SK-N-SH treated with all-trans-retinoic acid at 6 μM for 48 hours (cell line): ENCODE results near the gene C22orf23.

Experiments used
- ARNTL ChIP-seq: fragments of 450-650 bp; formaldehyde crosslinking; IDR thresholded peaks from 2 replicates; pipeline ENCODE4 v1.5.0; 2020; ENCODE audit warnings: low read depth, mild to moderate bottlenecking, moderate library complexity, borderline replicate concordance
- CREB5 ChIP-seq: fragments of 250-450 bp; sonication (Bioruptor Pico); IDR thresholded peaks from 2 replicates; pipeline ENCODE4 v1.5.1; 2020; ENCODE audit warnings: low read depth, mild to moderate bottlenecking, moderate library complexity
- CSDC2 ChIP-seq: fragments of 250-450 bp; sonication (Bioruptor Pico); IDR thresholded peaks from 2 replicates; pipeline ENCODE4 v1.5.0; 2020; ENCODE audit warnings: mild to moderate bottlenecking, moderate library complexity
- ESRRG ChIP-seq: fragments of 250-450 bp; sonication (Bioruptor Pico); IDR thresholded peaks from 2 replicates; pipeline ENCODE4 v1.6.1; 2021; ENCODE audit warnings: mild to moderate bottlenecking
- PATZ1 ChIP-seq: fragments of 250-450 bp; sonication (Bioruptor Pico); IDR thresholded peaks from 2 replicates; pipeline ENCODE4 v1.8.0; 2020; ENCODE audit warnings: mild to moderate bottlenecking, moderate library complexity, borderline replicate concordance
- RARB ChIP-seq: fragments of 250-450 bp; sonication (Bioruptor Pico); IDR thresholded peaks from 2 replicates; pipeline ENCODE4 v1.8.0; 2021; ENCODE audit warnings: mild to moderate bottlenecking, moderate library complexity
- SNAI2 ChIP-seq: fragments of 250-450 bp; sonication (Bioruptor Pico); IDR thresholded peaks from 2 replicates; pipeline ENCODE4 v1.5.0; 2020; ENCODE audit warnings: mild to moderate bottlenecking, moderate library complexity
- TOX ChIP-seq: fragments of 250-450 bp; sonication (Bioruptor Pico); IDR thresholded peaks from 2 replicates; pipeline ENCODE4 v1.8.0; 2021; ENCODE audit warnings: mild to moderate bottlenecking, moderate library complexity, borderline replicate concordance
- TSHZ2 ChIP-seq: fragments of 250-450 bp; sonication (Bioruptor Pico); IDR thresholded peaks from 2 replicates; pipeline ENCODE4 v1.5.0; 2020; ENCODE audit warnings: mild to moderate bottlenecking, moderate library complexity
- ZC3H10 ChIP-seq: fragments of 250-450 bp; sonication (Bioruptor Pico); IDR thresholded peaks from 2 replicates; pipeline ENCODE4 v1.5.1; 2021; ENCODE audit warnings: mild to moderate bottlenecking, moderate library complexity
- ZNF565 ChIP-seq: fragments of 450-650 bp; formaldehyde crosslinking; conservative IDR thresholded peaks from 2 replicates; pipeline ENCODE4 v1.5.0; 2020; ENCODE audit warnings: low read depth, mild to moderate bottlenecking, moderate library complexity
- ZNF8 ChIP-seq: fragments of 450-650 bp; formaldehyde crosslinking; IDR thresholded peaks from 2 replicates; pipeline ENCODE4 v1.5.0; 2020; ENCODE audit warnings: mild to moderate bottlenecking, moderate library complexity

- TF ChIP-seq CREB5 (CRISPR knock-in tag) (no peak), PATZ1 (CRISPR knock-in tag) (no peak), ZNF565 (CRISPR knock-in tag) (no peak), ESRRG (CRISPR knock-in tag) (no peak), TOX (no peak), TSHZ2 (CRISPR knock-in tag) (no peak), RARB (CRISPR knock-in tag) (no peak), SNAI2 (CRISPR knock-in tag) (no peak), ARNTL (CRISPR knock-in tag) (no peak), ZNF8 (CRISPR knock-in tag) (no peak), CSDC2 (no peak), ZC3H10 (CRISPR knock-in tag) (no peak)
Measured at GRCh38 chr22:37954686-37955085, 1.3 kb upstream of the C22orf23 start.
